A673 (cell line): Measurements from ENCODE around the gene SEPTIN8. TPM values are rescaled to one million over a fixed set of nuclear protein-coding genes. Genes with fewer than 3 reads are reported as not detected.

Source experiments
- BruUV-seq: library from RNA; stranded (reverse); fragments of 400-500 nt; replicated peaks from 2 replicates; lab custom pipeline; 2021; lab: Mats Ljungman, UMichigan
- CTCF ChIA-PET: fragments of 300-600 bp; sonication (Branson Sonifier 250); formaldehyde crosslinking; loops from one replicate; lab custom pipeline; 2022; ENCODE audit warnings: antibody characterized with exemption; lab: Charles Lee
- POLR2A ChIA-PET: fragments of 300-600 bp; sonication (Branson Sonifier 250); formaldehyde crosslinking; loops from one replicate; lab custom pipeline; 2022; ENCODE audit warnings: antibody characterized with exemption; ENCODE audit not compliant: low non-redundant PET; lab: Charles Lee
- DNase-seq: peaks from one replicate; pipeline ENCODE4 v3.0.0-alpha.2; 2015; ENCODE audit warnings: low spot score
- H3K27ac ChIP-seq: fragments of 200-600 bp; sonication (generic); 2 replicates; pipeline ENCODE4 v1.5.1; 2016; ENCODE audit warnings: mixed run types, low read depth, mild to moderate bottlenecking, mixed read lengths, antibody characterized with exemption, low read length; ENCODE audit not compliant: poor library complexity, severe bottlenecking
- H3K27me3 ChIP-seq: fragments of 200-600 bp; sonication (generic); replicated peaks from 2 replicates; pipeline ENCODE4 v1.6.1; 2017; ENCODE audit warnings: mixed run types, low read depth, mild to moderate bottlenecking, mixed read lengths, antibody characterized with exemption, low read length; ENCODE audit not compliant: insufficient read depth, poor library complexity
- H3K36me3 ChIP-seq: fragments of 200-600 bp; sonication (generic); 2 replicates; pipeline ENCODE4 v1.6.1; 2016; ENCODE audit warnings: mixed run types, mild to moderate bottlenecking, mixed read lengths, antibody characterized with exemption, low read length; ENCODE audit not compliant: insufficient read depth, poor library complexity, severe bottlenecking
- H3K4me1 ChIP-seq: fragments of 200-600 bp; sonication (generic); 2 replicates; pipeline ENCODE4 v1.6.1; 2017; ENCODE audit warnings: mixed run types, mild to moderate bottlenecking, mixed read lengths, antibody characterized with exemption, low read length; ENCODE audit not compliant: insufficient read depth, poor library complexity, severe bottlenecking
- H3K4me3 ChIP-seq: fragments of 200-600 bp; sonication (generic); 2 replicates; pipeline ENCODE4 v1.5.1; 2016; ENCODE audit warnings: low read depth, mixed run types, mild to moderate bottlenecking, mixed read lengths, low read length; ENCODE audit not compliant: poor library complexity, severe bottlenecking
- H3K9me3 ChIP-seq: fragments of 200-600 bp; sonication (generic); 2 replicates; pipeline ENCODE4 v1.6.1; 2016; ENCODE audit warnings: mixed run types, low read depth, mild to moderate bottlenecking, mixed read lengths, antibody characterized with exemption, low read length; ENCODE audit not compliant: poor library complexity, severe bottlenecking
- CTCF ChIP-seq: fragments of 300-800, 200-600 bp; sonication (generic); conservative IDR thresholded peaks from 2 replicates; pipeline ENCODE4 v1.5.1; 2017; ENCODE audit warnings: low read depth, mild to moderate bottlenecking, antibody characterized with exemption, low read length, moderate library complexity, mixed read lengths
- EZH2 ChIP-seq: fragments of 200-600 bp; sonication (generic); IDR thresholded peaks from 2 replicates; pipeline ENCODE4 v1.6.1; 2017; ENCODE audit warnings: borderline replicate concordance, low read depth, mild to moderate bottlenecking, mixed read lengths, antibody characterized with exemption, low read length; ENCODE audit not compliant: poor library complexity, severe bottlenecking
- intact Hi-C: fragments of 100-400 bp; cut with micrococcal nuclease; formaldehyde crosslinking; loops from one replicate; pipeline ENCODE4 v1.10.0; 2022; ENCODE audit not compliant: unreplicated experiment
- total RNA-seq: library from RNA; stranded (reverse); gene quantifications from 2 replicates; pipeline ENCODE4 v1.2.3, GENCODE V29; 2021

Gene SEPTIN8
- total RNA-seq, 1 experiment from 2014 or later: 26.4 TPM

DNA sequence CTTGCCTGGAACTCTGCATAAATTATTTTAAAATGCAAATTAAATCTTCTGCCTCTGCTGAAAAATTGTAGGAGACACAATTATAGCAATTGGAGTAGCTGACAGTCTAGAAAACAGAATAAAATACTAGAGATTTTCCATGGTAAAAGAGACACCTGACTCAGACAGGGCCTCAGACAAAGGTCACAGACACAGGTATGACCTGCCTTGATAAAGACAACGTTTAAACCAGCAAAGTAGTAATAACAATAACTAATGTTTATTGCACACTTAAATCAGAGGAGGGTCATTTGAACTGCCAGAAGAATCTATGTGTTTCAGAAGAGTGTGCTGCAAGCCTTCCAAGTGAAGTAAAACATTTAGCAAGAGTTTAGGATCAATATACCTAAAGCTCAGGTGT is 40.0 kb upstream of the SEPTIN8 start:
- no peak for DNase-seq
- Histone ChIP-seq H3K4me1 (peaks cover 4% of the 10 kb centered on the region), H3K27ac (no peak overlapping the region), H3K4me3 (no peak overlapping the region), H3K36me3 (no peaks in the 10 kb centered on the region), H3K27me3 (peaks cover 15% of the 10 kb centered on the region), H3K9me3 (no peaks in the 10 kb centered on the region)
- intact Hi-C loops: no loop called here
- CTCF ChIA-PET: no interaction called here
- POLR2A ChIA-PET: no interaction called here
- TF ChIP-seq CTCF: no peak
- TF ChIP-seq EZH2: no peak
- BruUV-seq: no TSS peak

GRCh38 chr5:132816554-132816953 is 39.5 kb upstream of the SEPTIN8 start:
- H3K27me3 ChIP-seq: peaks cover 17% of the 10 kb centered on the region
- ChIA-PET CTCF (no interaction called here), POLR2A (no interaction called here)
- DNase-seq: no peak
- no TSS peak for BruUV-seq
- TF ChIP-seq EZH2 (no peak), CTCF (no peak)
- H3K9me3 ChIP-seq: no peaks in the 10 kb centered on the region
- no peak overlapping the region for H3K4me3 ChIP-seq
- peaks cover 4% of the 10 kb centered on the region for H3K4me1 ChIP-seq
- intact Hi-C loops: no loop called here
- no peak overlapping the region for H3K27ac ChIP-seq
- no peaks in the 10 kb centered on the region for H3K36me3 ChIP-seq

DNA sequence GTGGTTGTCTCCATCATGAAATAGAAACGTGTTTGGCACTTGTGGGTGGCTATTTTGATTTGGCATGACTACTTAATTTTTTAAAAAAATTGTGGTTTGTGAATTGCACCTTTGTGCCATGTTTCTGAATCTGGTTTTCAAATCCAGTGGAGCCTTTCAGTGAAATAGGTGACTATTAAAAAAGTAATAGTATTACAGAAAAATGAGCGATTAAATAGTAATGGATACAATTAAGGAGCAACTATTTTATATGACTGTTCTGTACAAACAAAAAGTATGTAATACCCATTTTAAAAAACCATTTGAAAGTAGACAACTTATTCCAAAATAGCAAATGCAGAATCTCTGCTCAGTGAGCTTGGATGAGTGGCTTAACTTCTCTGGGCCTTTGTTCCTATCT is 39.0 kb upstream of the SEPTIN8 start:
- CTCF ChIA-PET: no interaction called here

More for the DNA sequence above, 39.0 kb upstream of the SEPTIN8 start:
- no peak for DNase-seq
- Histone ChIP-seq H3K27me3 (peaks cover 21% of the 10 kb centered on the region), H3K27ac (no peak overlapping the region), H3K4me1 (peaks cover 4% of the 10 kb centered on the region), H3K36me3 (no peaks in the 10 kb centered on the region), H3K9me3 (no peaks in the 10 kb centered on the region), H3K4me3 (no peak overlapping the region)
- BruUV-seq: no TSS peak
- no peak for TF ChIP-seq EZH2
- no peak for TF ChIP-seq CTCF
- POLR2A ChIA-PET: no interaction called here
- intact Hi-C loops: no loop called here
